WTC11 (cell line): ENCODE results near the gene FGF23. TPM values are rescaled to one million over a fixed set of nuclear protein-coding genes. Genes with fewer than 3 reads are reported as not detected.

ENCODE experiments used
- ATAC-seq: fragments of 200-7000 bp; cut with Tn5 transposase; 2 replicates; pipeline ENCODE4 v1.10.0; 2021; ENCODE audit warnings: mild to moderate bottlenecking, moderate library complexity
- CTCF ChIA-PET: fragments of 300-600 bp; sonication (Branson Sonifier 250); formaldehyde crosslinking; loops from one replicate; lab custom pipeline; 2021; ENCODE audit warnings: antibody characterized with exemption; lab: Charles Lee
- POLR2A ChIA-PET: fragments of 350-600 bp; sonication (Branson Sonifier 250); formaldehyde crosslinking; loops from one replicate; lab custom pipeline; 2021; ENCODE audit warnings: antibody characterized with exemption; lab: Charles Lee
- DNase-seq: peaks from one replicate; pipeline ENCODE4 v3.0.0; 2021; ENCODE audit warnings: low spot score
- H3K27ac Mint-ChIP-seq: 2 replicates; pipeline ENCODE4 v1.8.0; 2021; ENCODE audit warnings: mixed read lengths
- H3K27me3 Mint-ChIP-seq: 2 replicates; pipeline ENCODE4 v1.8.0; 2021; ENCODE audit warnings: low read depth, mild to moderate bottlenecking, moderate library complexity, mixed read lengths
- H3K36me3 Mint-ChIP-seq: 2 replicates; pipeline ENCODE4 v1.8.0; 2021; ENCODE audit warnings: mixed read lengths
- H3K4me1 Mint-ChIP-seq: 2 replicates; pipeline ENCODE4 v1.8.0; 2022; ENCODE audit warnings: mixed read lengths
- H3K4me3 Mint-ChIP-seq: 2 replicates; pipeline ENCODE4 v1.8.0; 2021; ENCODE audit warnings: mild to moderate bottlenecking, moderate library complexity, mixed read lengths
- H3K9me3 Mint-ChIP-seq: 2 replicates; pipeline ENCODE4 v1.8.0; 2021; ENCODE audit warnings: mixed read lengths
- ATF1 ChIP-seq: sonication (generic); formaldehyde crosslinking; IDR thresholded peaks from 2 replicates; pipeline ENCODE4 v1.8.1; 2023; ENCODE audit warnings: mild to moderate bottlenecking, moderate library complexity, missing genetic modification reagents
- ELF4 ChIP-seq: sonication (generic); formaldehyde crosslinking; IDR thresholded peaks from 2 replicates; pipeline ENCODE4 v1.8.1; 2022; ENCODE audit warnings: low read depth, mild to moderate bottlenecking, moderate library complexity, missing genetic modification reagents
- IRF2 ChIP-seq: sonication (generic); formaldehyde crosslinking; IDR thresholded peaks from 2 replicates; pipeline ENCODE4 v1.8.0; 2022; ENCODE audit warnings: low read depth, missing genetic modification reagents, borderline replicate concordance
- JAZF1 ChIP-seq: fragments of 250-450 bp; sonication (Bioruptor Pico); IDR thresholded peaks from 2 replicates; pipeline ENCODE4 v1.9.0; 2021; ENCODE audit warnings: moderate library complexity, mild to moderate bottlenecking, inconsistent platforms
- NFYB ChIP-seq: sonication (generic); formaldehyde crosslinking; conservative IDR thresholded peaks from 2 replicates; pipeline ENCODE4 v1.8.0; 2022; ENCODE audit warnings: low read depth, missing genetic modification reagents
- NR1H2 ChIP-seq: sonication (generic); formaldehyde crosslinking; IDR thresholded peaks from 2 replicates; pipeline ENCODE4 v1.9.0; 2021; ENCODE audit warnings: mild to moderate bottlenecking, moderate library complexity, missing genetic modification reagents
- OVOL2 ChIP-seq: fragments of 250-450 bp; sonication (Bioruptor Pico); IDR thresholded peaks from 2 replicates; pipeline ENCODE4 v1.9.0; 2021; ENCODE audit warnings: mild to moderate bottlenecking, borderline replicate concordance
- SMAD4 ChIP-seq: sonication (generic); formaldehyde crosslinking; IDR thresholded peaks from 2 replicates; pipeline ENCODE4 v1.8.0; 2022; ENCODE audit warnings: mild to moderate bottlenecking, missing genetic modification reagents
- SP1 ChIP-seq: sonication (generic); formaldehyde crosslinking; conservative IDR thresholded peaks from 2 replicates; pipeline ENCODE4 v1.8.1; 2022; ENCODE audit warnings: missing genetic modification reagents
- ZBTB21 ChIP-seq: sonication (generic); formaldehyde crosslinking; IDR thresholded peaks from 2 replicates; pipeline ENCODE4 v1.8.1; 2023; ENCODE audit warnings: mild to moderate bottlenecking, missing genetic modification reagents, borderline replicate concordance
- ZNF317 ChIP-seq: sonication (generic); formaldehyde crosslinking; IDR thresholded peaks from 2 replicates; pipeline ENCODE4 v1.8.1; 2023; ENCODE audit warnings: low read depth, mild to moderate bottlenecking, moderate library complexity, missing genetic modification reagents, borderline replicate concordance
- total RNA-seq: library from RNA; stranded (reverse); gene quantifications from 3 replicates; pipeline ENCODE4 v1.2.3, GENCODE V29; 2021
- TF ChIP-seq, protein P1 (sequence below): fragments of 250-450 bp; sonication (Bioruptor Pico); IDR thresholded peaks from 2 replicates; pipeline ENCODE4 v1.9.0; 2021; ENCODE audit warnings: mild to moderate bottlenecking
- TF ChIP-seq, protein P2 (sequence below): sonication (generic); formaldehyde crosslinking; IDR thresholded peaks from 2 replicates; pipeline ENCODE4 v1.8.0; 2023; ENCODE audit warnings: missing genetic modification reagents, mild to moderate bottlenecking, borderline replicate concordance
- TF ChIP-seq, protein P3 (sequence below): sonication (generic); formaldehyde crosslinking; IDR thresholded peaks from 2 replicates; pipeline ENCODE4 v1.8.1; 2022; ENCODE audit warnings: mild to moderate bottlenecking, missing genetic modification reagents, moderate library complexity, borderline replicate concordance
- TF ChIP-seq, protein P4 (sequence below): sonication (generic); formaldehyde crosslinking; IDR thresholded peaks from 2 replicates; pipeline ENCODE4 v1.8.1; 2022; ENCODE audit warnings: low read depth, mild to moderate bottlenecking, moderate library complexity, missing genetic modification reagents, borderline replicate concordance
- TF ChIP-seq, protein P5 (sequence below): sonication (generic); formaldehyde crosslinking; IDR thresholded peaks from 2 replicates; pipeline ENCODE4 v1.8.1; 2023; ENCODE audit warnings: mild to moderate bottlenecking, moderate library complexity, missing genetic modification reagents
- TF ChIP-seq, protein P6 (sequence below): sonication (generic); formaldehyde crosslinking; IDR thresholded peaks from 2 replicates; pipeline ENCODE4 v1.8.0; 2022; ENCODE audit warnings: missing genetic modification reagents

The FGF23 gene
- total RNA-seq, 1 experiment from 2014 or later, result 0.24 TPM

DNA sequence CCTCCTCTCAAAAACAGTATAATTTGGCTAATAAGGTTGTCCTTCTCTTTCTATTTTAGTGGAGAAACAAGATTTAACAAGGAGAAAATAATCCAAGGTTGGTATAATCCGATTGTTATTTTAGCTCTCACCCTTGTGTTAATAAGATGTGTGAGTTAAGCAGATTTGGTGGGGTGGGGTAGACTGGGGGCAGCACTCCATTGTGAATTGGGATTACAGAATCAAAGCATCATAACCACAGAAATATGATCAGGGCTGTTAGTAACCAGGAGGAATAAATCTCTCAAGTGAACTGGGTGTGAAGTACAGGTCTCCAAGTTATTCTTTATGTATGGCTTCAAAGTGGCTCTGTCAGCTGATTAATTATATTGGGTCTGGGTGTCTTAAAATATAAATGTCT, 48.3 kb downstream of the FGF23 start (continued):
- TF ChIP-seq NFYB (CRISPR knock-in tag), result no peak
- TF ChIP-seq SMAD4 (CRISPR knock-in tag), result no peak
- TF ChIP-seq, protein P1, sequence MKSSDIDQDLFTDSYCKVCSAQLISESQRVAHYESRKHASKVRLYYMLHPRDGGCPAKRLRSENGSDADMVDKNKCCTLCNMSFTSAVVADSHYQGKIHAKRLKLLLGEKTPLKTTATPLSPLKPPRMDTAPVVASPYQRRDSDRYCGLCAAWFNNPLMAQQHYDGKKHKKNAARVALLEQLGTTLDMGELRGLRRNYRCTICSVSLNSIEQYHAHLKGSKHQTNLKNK (CRISPR knock-in tag), result no peak
- TF ChIP-seq, protein P2, sequence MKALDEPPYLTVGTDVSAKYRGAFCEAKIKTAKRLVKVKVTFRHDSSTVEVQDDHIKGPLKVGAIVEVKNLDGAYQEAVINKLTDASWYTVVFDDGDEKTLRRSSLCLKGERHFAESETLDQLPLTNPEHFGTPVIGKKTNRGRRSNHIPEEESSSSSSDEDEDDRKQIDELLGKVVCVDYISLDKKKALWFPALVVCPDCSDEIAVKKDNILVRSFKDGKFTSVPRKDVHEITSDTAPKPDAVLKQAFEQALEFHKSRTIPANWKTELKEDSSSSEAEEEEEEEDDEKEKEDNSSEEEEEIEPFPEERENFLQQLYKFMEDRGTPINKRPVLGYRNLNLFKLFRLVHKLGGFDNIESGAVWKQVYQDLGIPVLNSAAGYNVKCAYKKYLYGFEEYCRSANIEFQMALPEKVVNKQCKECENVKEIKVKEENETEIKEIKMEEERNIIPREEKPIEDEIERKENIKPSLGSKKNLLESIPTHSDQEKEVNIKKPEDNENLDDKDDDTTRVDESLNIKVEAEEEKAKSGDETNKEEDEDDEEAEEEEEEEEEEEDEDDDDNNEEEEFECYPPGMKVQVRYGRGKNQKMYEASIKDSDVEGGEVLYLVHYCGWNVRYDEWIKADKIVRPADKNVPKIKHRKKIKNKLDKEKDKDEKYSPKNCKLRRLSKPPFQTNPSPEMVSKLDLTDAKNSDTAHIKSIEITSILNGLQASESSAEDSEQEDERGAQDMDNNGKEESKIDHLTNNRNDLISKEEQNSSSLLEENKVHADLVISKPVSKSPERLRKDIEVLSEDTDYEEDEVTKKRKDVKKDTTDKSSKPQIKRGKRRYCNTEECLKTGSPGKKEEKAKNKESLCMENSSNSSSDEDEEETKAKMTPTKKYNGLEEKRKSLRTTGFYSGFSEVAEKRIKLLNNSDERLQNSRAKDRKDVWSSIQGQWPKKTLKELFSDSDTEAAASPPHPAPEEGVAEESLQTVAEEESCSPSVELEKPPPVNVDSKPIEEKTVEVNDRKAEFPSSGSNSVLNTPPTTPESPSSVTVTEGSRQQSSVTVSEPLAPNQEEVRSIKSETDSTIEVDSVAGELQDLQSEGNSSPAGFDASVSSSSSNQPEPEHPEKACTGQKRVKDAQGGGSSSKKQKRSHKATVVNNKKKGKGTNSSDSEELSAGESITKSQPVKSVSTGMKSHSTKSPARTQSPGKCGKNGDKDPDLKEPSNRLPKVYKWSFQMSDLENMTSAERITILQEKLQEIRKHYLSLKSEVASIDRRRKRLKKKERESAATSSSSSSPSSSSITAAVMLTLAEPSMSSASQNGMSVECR (CRISPR knock-in tag), result no peak
- no peak for TF ChIP-seq OVOL2 (CRISPR knock-in tag)

DNA sequence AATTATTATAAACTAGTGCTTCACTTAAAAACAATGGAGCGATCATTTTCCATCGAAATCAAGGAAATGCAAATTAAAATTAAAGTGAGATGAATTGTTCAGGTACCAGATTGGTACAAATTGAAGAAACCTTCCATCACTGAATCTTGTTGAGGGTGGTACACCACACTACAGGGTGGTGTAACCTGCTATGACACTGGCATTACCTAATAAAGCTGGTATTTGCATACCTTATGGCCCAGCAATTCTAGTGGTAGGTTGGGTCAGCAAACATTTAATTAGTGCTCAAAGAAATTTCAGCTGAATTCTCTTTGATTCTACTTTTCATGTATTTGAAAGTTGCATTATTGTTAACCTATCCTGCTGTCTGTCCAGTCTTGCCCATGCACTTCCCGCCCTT, 49.3 kb downstream of the FGF23 start:
- POLR2A ChIA-PET, result no interaction called here
- Mint-ChIP-seq H3K4me1 (peaks cover 3% of the 10 kb centered on the region; the same call in 1 of the 2 replicates), H3K36me3 (peaks cover 32% of the 10 kb centered on the region), H3K27me3 (no peaks in the 10 kb centered on the region), H3K27ac (no peak overlapping the region), H3K9me3 (peaks cover 5% of the 10 kb centered on the region), H3K4me3 (no peak overlapping the region)
- ATAC-seq (no peak), DNase-seq (no peak)
- CTCF ChIA-PET, result no interaction called here
- TF ChIP-seq, protein P3, sequence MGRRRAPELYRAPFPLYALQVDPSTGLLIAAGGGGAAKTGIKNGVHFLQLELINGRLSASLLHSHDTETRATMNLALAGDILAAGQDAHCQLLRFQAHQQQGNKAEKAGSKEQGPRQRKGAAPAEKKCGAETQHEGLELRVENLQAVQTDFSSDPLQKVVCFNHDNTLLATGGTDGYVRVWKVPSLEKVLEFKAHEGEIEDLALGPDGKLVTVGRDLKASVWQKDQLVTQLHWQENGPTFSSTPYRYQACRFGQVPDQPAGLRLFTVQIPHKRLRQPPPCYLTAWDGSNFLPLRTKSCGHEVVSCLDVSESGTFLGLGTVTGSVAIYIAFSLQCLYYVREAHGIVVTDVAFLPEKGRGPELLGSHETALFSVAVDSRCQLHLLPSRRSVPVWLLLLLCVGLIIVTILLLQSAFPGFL, result no peak
- TF ChIP-seq NR1H2, result no peak
- TF ChIP-seq, protein P2 (CRISPR knock-in tag), result no peak
- TF ChIP-seq ZNF317 (CRISPR knock-in tag), result no peak
- no peak for TF ChIP-seq ELF4 (CRISPR knock-in tag)
- TF ChIP-seq OVOL2 (CRISPR knock-in tag), result no peak
- no peak for TF ChIP-seq IRF2 (CRISPR knock-in tag)
- TF ChIP-seq, protein P4, sequence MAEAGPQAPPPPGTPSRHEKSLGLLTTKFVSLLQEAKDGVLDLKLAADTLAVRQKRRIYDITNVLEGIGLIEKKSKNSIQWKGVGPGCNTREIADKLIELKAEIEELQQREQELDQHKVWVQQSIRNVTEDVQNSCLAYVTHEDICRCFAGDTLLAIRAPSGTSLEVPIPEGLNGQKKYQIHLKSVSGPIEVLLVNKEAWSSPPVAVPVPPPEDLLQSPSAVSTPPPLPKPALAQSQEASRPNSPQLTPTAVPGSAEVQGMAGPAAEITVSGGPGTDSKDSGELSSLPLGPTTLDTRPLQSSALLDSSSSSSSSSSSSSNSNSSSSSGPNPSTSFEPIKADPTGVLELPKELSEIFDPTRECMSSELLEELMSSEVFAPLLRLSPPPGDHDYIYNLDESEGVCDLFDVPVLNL (CRISPR knock-in tag), result no peak
- TF ChIP-seq SP1, result no peak
- TF ChIP-seq JAZF1 (CRISPR knock-in tag), result no peak
- TF ChIP-seq, protein P5, sequence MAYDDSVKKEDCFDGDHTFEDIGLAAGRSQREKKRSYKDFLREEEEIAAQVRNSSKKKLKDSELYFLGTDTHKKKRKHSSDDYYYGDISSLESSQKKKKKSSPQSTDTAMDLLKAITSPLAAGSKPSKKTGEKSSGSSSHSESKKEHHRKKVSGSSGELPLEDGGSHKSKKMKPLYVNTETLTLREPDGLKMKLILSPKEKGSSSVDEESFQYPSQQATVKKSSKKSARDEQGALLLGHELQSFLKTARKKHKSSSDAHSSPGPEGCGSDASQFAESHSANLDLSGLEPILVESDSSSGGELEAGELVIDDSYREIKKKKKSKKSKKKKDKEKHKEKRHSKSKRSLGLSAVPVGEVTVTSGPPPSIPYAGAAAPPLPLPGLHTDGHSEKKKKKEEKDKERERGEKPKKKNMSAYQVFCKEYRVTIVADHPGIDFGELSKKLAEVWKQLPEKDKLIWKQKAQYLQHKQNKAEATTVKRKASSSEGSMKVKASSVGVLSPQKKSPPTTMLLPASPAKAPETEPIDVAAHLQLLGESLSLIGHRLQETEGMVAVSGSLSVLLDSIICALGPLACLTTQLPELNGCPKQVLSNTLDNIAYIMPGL (CRISPR knock-in tag), result no peak
- no peak for TF ChIP-seq ZBTB21
- TF ChIP-seq, protein P6, sequence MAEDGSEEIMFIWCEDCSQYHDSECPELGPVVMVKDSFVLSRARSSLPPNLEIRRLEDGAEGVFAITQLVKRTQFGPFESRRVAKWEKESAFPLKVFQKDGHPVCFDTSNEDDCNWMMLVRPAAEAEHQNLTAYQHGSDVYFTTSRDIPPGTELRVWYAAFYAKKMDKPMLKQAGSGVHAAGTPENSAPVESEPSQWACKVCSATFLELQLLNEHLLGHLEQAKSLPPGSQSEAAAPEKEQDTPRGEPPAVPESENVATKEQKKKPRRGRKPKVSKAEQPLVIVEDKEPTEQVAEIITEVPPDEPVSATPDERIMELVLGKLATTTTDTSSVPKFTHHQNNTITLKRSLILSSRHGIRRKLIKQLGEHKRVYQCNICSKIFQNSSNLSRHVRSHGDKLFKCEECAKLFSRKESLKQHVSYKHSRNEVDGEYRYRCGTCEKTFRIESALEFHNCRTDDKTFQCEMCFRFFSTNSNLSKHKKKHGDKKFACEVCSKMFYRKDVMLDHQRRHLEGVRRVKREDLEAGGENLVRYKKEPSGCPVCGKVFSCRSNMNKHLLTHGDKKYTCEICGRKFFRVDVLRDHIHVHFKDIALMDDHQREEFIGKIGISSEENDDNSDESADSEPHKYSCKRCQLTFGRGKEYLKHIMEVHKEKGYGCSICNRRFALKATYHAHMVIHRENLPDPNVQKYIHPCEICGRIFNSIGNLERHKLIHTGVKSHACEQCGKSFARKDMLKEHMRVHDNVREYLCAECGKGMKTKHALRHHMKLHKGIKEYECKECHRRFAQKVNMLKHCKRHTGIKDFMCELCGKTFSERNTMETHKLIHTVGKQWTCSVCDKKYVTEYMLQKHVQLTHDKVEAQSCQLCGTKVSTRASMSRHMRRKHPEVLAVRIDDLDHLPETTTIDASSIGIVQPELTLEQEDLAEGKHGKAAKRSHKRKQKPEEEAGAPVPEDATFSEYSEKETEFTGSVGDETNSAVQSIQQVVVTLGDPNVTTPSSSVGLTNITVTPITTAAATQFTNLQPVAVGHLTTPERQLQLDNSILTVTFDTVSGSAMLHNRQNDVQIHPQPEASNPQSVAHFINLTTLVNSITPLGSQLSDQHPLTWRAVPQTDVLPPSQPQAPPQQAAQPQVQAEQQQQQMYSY (CRISPR knock-in tag), result no peak
- no peak for TF ChIP-seq ATF1
- no peak for TF ChIP-seq NFYB (CRISPR knock-in tag)
